Bronchial epithelial cell (primary cell): ENCODE data around the gene ICE1. TPM values are rescaled to one million over a fixed set of nuclear protein-coding genes. Genes with fewer than 3 reads are reported as not detected.
"Not testable (repeated sequence)": the region's sequence is repeated elsewhere in the genome, so short reads cannot be mapped to it uniquely, and the experiment has no call there.

Source experiments
- DNase-seq: peaks from one replicate; pipeline ENCODE4 v3.0.0-alpha.2; 2010; ENCODE audit warnings: low read depth
- FAIRE-seq: peaks from 2 replicates; lab custom pipeline; 2011; peaks lifted over from hg19 to GRCh38; lab: Jason Lieb, UNC
- H3K27me3 ChIP-seq: 2 replicates; pipeline ENCODE4 v1.5.1; 2011; ENCODE audit warnings: low read length; ENCODE audit not compliant: control insufficient read depth, insufficient read depth
- H3K36me3 ChIP-seq: 2 replicates; pipeline ENCODE4 v1.5.1; 2011; ENCODE audit warnings: low read length; ENCODE audit not compliant: control insufficient read depth, insufficient read depth
- H3K4me3 ChIP-seq: 2 replicates; pipeline ENCODE4 v1.5.1; 2011; ENCODE audit warnings: mild to moderate bottlenecking, low read depth, low read length, control low read depth
- CTCF ChIP-seq: IDR thresholded peaks from 2 replicates; pipeline ENCODE4 v1.5.1; 2011; ENCODE audit warnings: mild to moderate bottlenecking, moderate library complexity, low read length, control low read depth, inconsistent platforms; ENCODE audit not compliant: insufficient read depth, severe bottlenecking
- total RNA-seq: library from RNA; depleted of rRNA; stranded (reverse); fragments of >200 nt; gene quantifications from 2 replicates; pipeline ENCODE4 v1.2.1, GENCODE V29; 2014

The ICE1 gene
- total RNA-seq, 1 donor from 2014 or later = 19.7 TPM

GRCh38 chr5:5394384-5394986 lies 28.0 kb upstream of the ICE1 start:
- H3K36me3 ChIP-seq, FAIRE-seq, H3K27me3 ChIP-seq, H3K4me3 ChIP-seq: not testable (repeated sequence)
- peak; percentile 26 for TF ChIP-seq CTCF
- peak; percentile 13 for DNase-seq

- H3K36me3 ChIP-seq, H3K27me3 ChIP-seq, DNase-seq, FAIRE-seq, H3K4me3 ChIP-seq: not testable (repeated sequence)
Measured at GRCh38 chr5:5395093-5395492, 27.4 kb upstream of the ICE1 start.

- no peak for TF ChIP-seq CTCF
- DNase-seq = no peak
- Histone ChIP-seq H3K36me3 (no peaks in the 10 kb centered on the region), H3K4me3 (no peak overlapping the region), H3K27me3 (no peaks in the 10 kb centered on the region)
- FAIRE-seq = no peak
Measured at GRCh38 chr5:5398071-5398470, 24.4 kb upstream of the ICE1 start.

GRCh38 chr5:5401095-5401494 lies 21.4 kb upstream of the ICE1 start:
- H3K4me3 ChIP-seq = no peak overlapping the region
- no peak for TF ChIP-seq CTCF
- FAIRE-seq (no peak), DNase-seq (no peak)
- no peaks in the 10 kb centered on the region for H3K27me3 ChIP-seq
- no peaks in the 10 kb centered on the region for H3K36me3 ChIP-seq

GRCh38 chr5:5403741-5404140 lies 18.7 kb upstream of the ICE1 start:
- Histone ChIP-seq H3K4me3 (no peak overlapping the region), H3K36me3 (no peaks in the 10 kb centered on the region), H3K27me3 (no peaks in the 10 kb centered on the region)
- FAIRE-seq = no peak
- no peak for DNase-seq
- no peak for TF ChIP-seq CTCF

GRCh38 chr5:5404381-5404780 lies 18.1 kb upstream of the ICE1 start:
- FAIRE-seq (no peak), DNase-seq (no peak)
- no peaks in the 10 kb centered on the region for H3K36me3 ChIP-seq
- no peak for TF ChIP-seq CTCF
- H3K4me3 ChIP-seq = no peak overlapping the region
- H3K27me3 ChIP-seq = no peaks in the 10 kb centered on the region
